CD14-positive monocyte (primary cell): ENCODE data around the gene ANKRD9. TPM values are rescaled to one million over a fixed set of nuclear protein-coding genes. Genes with fewer than 3 reads are reported as not detected.

ENCODE experiments used
- DNase-seq, 3 donors: peaks; one replicate each; pipeline ENCODE4 v3.0.0-alpha.2; 2011 to 2022
- H2AFZ ChIP-seq: 2 replicates; pipeline ENCODE4 v1.6.0; 2012; ENCODE audit warnings: mild to moderate bottlenecking, low read depth, low read length, inconsistent platforms; ENCODE audit not compliant: insufficient read depth, poor library complexity, severe bottlenecking
- H3K27ac ChIP-seq, 2 donors: 1 replicate in 1 of 2; 2 replicates in 1 of 2; pipeline ENCODE4 v1.5.1; 2012 to 2013; ENCODE audit warnings: low read length in 2 of 2, control low read depth in 1 of 2, inconsistent platforms in 1 of 2, low read depth in 1 of 2, mild to moderate bottlenecking in 1 of 2
- H3K27me3 ChIP-seq, 2 donors: one replicate each; pipeline versions ENCODE4 v1.6.0 to v1.6.1; 2011 to 2013; ENCODE audit warnings: low read length in 2 of 2; ENCODE audit not compliant: control insufficient read depth in 2 of 2, insufficient read depth in 2 of 2
- H3K36me3 ChIP-seq, 2 donors: replicated peaks in 1 of 2; 1 replicate in 1 of 2; 2 replicates in 1 of 2; pipeline versions ENCODE4 v1.5.1 to v1.6.1; 2012 to 2013; ENCODE audit warnings: low read length in 2 of 2, control low read depth in 1 of 2, inconsistent platforms in 1 of 2, mild to moderate bottlenecking in 1 of 2; ENCODE audit not compliant: insufficient read depth in 2 of 2, control insufficient read depth in 1 of 2
- H3K4me1 ChIP-seq, 2 donors: 1 replicate in 1 of 2; 2 replicates in 1 of 2; pipeline versions ENCODE4 v1.5.1 to v1.6.1; 2012 to 2013; ENCODE audit warnings: low read length in 2 of 2, control low read depth in 1 of 2, inconsistent platforms in 1 of 2, mild to moderate bottlenecking in 1 of 2, moderate library complexity in 1 of 2; ENCODE audit not compliant: insufficient read depth in 2 of 2, control insufficient read depth in 1 of 2
- H3K4me2 ChIP-seq: replicated peaks from 2 replicates; pipeline ENCODE3; 2012; ENCODE audit warnings: low read length, moderate library complexity, mild to moderate bottlenecking; ENCODE audit not compliant: poor library complexity, severe bottlenecking; ENCODE audit errors: extremely low read depth
- H3K4me3 ChIP-seq, 3 experiments: fragments of 200-600 bp in 1 of 3; sonication (generic) in 1 of 3; replicated peaks in 1 of 3; 1 replicate in 2 of 3; 2 replicates in 1 of 3; pipeline ENCODE4 v1.5.1; 2011 to 2013; ENCODE audit warnings: low read length in 3 of 3, mild to moderate bottlenecking in 3 of 3, control low read depth in 2 of 3, low read depth in 2 of 3, inconsistent platforms in 1 of 3, moderate library complexity in 1 of 3
- H3K79me2 ChIP-seq: 2 replicates; pipeline ENCODE4 v1.6.0; 2012; ENCODE audit warnings: mild to moderate bottlenecking, control low read depth, inconsistent platforms, low read length, moderate library complexity; ENCODE audit not compliant: insufficient read depth
- H3K9ac ChIP-seq: 2 replicates; pipeline ENCODE4 v1.6.0; 2017; ENCODE audit warnings: low read length, mild to moderate bottlenecking; ENCODE audit not compliant: insufficient read depth, poor library complexity, severe bottlenecking
- H3K9me3 ChIP-seq, 2 donors: replicated peaks in 1 of 2; 1 replicate in 1 of 2; 2 replicates in 1 of 2; pipeline versions ENCODE4 v1.5.1 to v1.6.1; 2012 to 2013; ENCODE audit warnings: low read length in 2 of 2, control low read depth in 1 of 2; ENCODE audit not compliant: control insufficient read depth in 1 of 2, insufficient read depth in 1 of 2
- H4K20me1 ChIP-seq: 2 replicates; pipeline ENCODE4 v1.6.0; 2012; ENCODE audit warnings: mild to moderate bottlenecking, low read length, control low read depth, moderate library complexity; ENCODE audit not compliant: insufficient read depth
- H3K27ac Mint-ChIP-seq, 7 donors: one replicate each; pipeline ENCODE4 v1.8.0; 2020; ENCODE audit warnings: mild to moderate bottlenecking in 7 of 7, mixed read lengths in 7 of 7, moderate library complexity in 6 of 7, inconsistent platforms in 2 of 7
- H3K27me3 Mint-ChIP-seq, 3 donors: one replicate each; pipeline ENCODE4 v1.8.0; 2021 to 2022; ENCODE audit warnings: low read depth in 3 of 3, mild to moderate bottlenecking in 3 of 3, mixed read lengths in 3 of 3, moderate library complexity in 3 of 3, inconsistent platforms in 1 of 3
- H3K36me3 Mint-ChIP-seq, 2 donors: one replicate each; pipeline ENCODE4 v1.8.0; 2020; ENCODE audit warnings: mixed read lengths in 2 of 2, inconsistent platforms in 1 of 2, mild to moderate bottlenecking in 1 of 2
- H3K4me1 Mint-ChIP-seq: one replicate; pipeline ENCODE4 v1.8.0; 2020; ENCODE audit warnings: mild to moderate bottlenecking, mixed read lengths
- H3K4me3 Mint-ChIP-seq, 2 donors: one replicate each; pipeline ENCODE4 v1.8.0; 2020; ENCODE audit warnings: mild to moderate bottlenecking in 2 of 2, mixed read lengths in 2 of 2, moderate library complexity in 1 of 2
- H3K9me3 Mint-ChIP-seq, 7 donors: one replicate each; pipeline ENCODE4 v1.8.0; 2020 to 2022; ENCODE audit warnings: mixed read lengths in 7 of 7, mild to moderate bottlenecking in 6 of 7, moderate library complexity in 6 of 7, inconsistent platforms in 2 of 7
- CTCF ChIP-seq: fragments of 200-600 bp; IDR thresholded peaks from one replicate; pipeline ENCODE4 v1.8.0; 2022; ENCODE audit warnings: antibody characterized with exemption, mild to moderate bottlenecking
- WGBS: methylation state at CpG from one replicate; pipeline ENCODE4 v1.1.5; 2013; ENCODE audit warnings: missing lambda C conversion rate; ENCODE audit not compliant: insufficient coverage; 5-methylcytosine and 5-hydroxymethylcytosine counted together
- intact Hi-C, 2 donors: fragments of 100-400 bp; cut with micrococcal nuclease; formaldehyde crosslinking; loops; one replicate each; pipeline versions ENCODE4 v1.15.0 to v1.15.1; 2023
- polyA plus RNA-seq, 3 donors: library from polyadenylated mRNA; depleted of rRNA in 1 of 3; unstranded in 2 of 3; stranded (reverse) in 1 of 3; fragments of 300-500 nt in 2 of 3; fragments of >200 nt in 1 of 3; fragmentation: Illumina TruSeq in 2 of 3; gene quantifications; 1 replicate in 2 of 3; 2 replicates in 1 of 3; pipeline ENCODE4 v1.2.3, GENCODE V29; 2012 to 2021

Gene ANKRD9
- polyA plus RNA-seq, 3 donors: 0.43 to 10.8 (median 0.83) TPM

GRCh38 chr14:102525929-102526497 lies 16.4 kb upstream of the ANKRD9 start:
- intact Hi-C loops: loop anchor here (2.0 to 5.0 kb wide), 4 partner anchors 36 to 67 kb away; partner anchors contain the start of gene RCOR1 (in 2 of the 2)
- Histone ChIP-seq H3K36me3 (no peaks in the 10 kb centered on the region), H3K79me2 (no peaks in the 10 kb centered on the region), H3K4me3 (peak overlapping the region in 1 of 3 experiments; percentile 79), H2AFZ (no peak overlapping the region), H3K27ac (peak overlapping the region in 1 of 2 donors; percentile 90), H3K9ac (peak overlapping the region; percentile 58), H3K9me3 (no peaks in the 10 kb centered on the region), H3K4me2 (peak overlapping the region; percentile 78), H3K4me1 (peaks cover 62 to 83% of the 10 kb centered on the region in 2 donors), H4K20me1 (no peaks in the 10 kb centered on the region), H3K27me3 (no peaks in the 10 kb centered on the region)
- Mint-ChIP-seq H3K4me1 (peaks cover 61% of the 10 kb centered on the region), H3K27me3 (peaks cover 3 to 10% (median 9%) of the 10 kb centered on the region in 3 donors), H3K9me3 (peaks cover 0 to 5% (median 0%) of the 10 kb centered on the region in 7 donors), H3K27ac (peak overlapping the region; percentile 69 to 96 (median 90)), H3K4me3 (peak overlapping the region; percentile 44 to 48), H3K36me3 (no peaks in the 10 kb centered on the region)
- WGBS: 93% methylated on average over 9 of the region's 12 CpGs
- no peak for TF ChIP-seq CTCF
- DNase-seq: peak; percentile 22 to 50 (median 30)

- Histone ChIP-seq H3K4me2 (peak overlapping the region; percentile 78), H2AFZ (peak overlapping the region; percentile 74), H3K9me3 (no peaks in the 10 kb centered on the region), H3K36me3 (no peaks in the 10 kb centered on the region), H3K4me1 (peaks cover 55 to 76% of the 10 kb centered on the region in 2 donors), H3K27me3 (no peaks in the 10 kb centered on the region), H3K27ac (peak overlapping the region; percentile 76 to 90), H3K79me2 (no peaks in the 10 kb centered on the region), H3K9ac (peak overlapping the region; percentile 58), H4K20me1 (no peaks in the 10 kb centered on the region), H3K4me3 (peak overlapping the region; percentile 44 to 79 (median 51))
- no peak for TF ChIP-seq CTCF
- DNase-seq: peak; percentile 39 to 51 (median 49)
- WGBS: 0% methylated on average over 6 of the region's 11 CpGs
- H3K27ac Mint-ChIP-seq: peak overlapping the region; percentile 83 to 96 (median 92)
- peaks cover 3 to 13% (median 13%) of the 10 kb centered on the region in 3 donors for H3K27me3 Mint-ChIP-seq
- no peaks in the 10 kb centered on the region for H3K36me3 Mint-ChIP-seq
- H3K4me3 Mint-ChIP-seq: peak overlapping the region; percentile 79 to 91
- intact Hi-C loops: loop anchor here (2.0 to 5.0 kb wide), 4 partner anchors 37 to 67 kb away; partner anchors contain the start of gene RCOR1 (in 2 of the 2)
- H3K4me1 Mint-ChIP-seq: peaks cover 55% of the 10 kb centered on the region
- H3K9me3 Mint-ChIP-seq: peaks cover 0 to 5% (median 0%) of the 10 kb centered on the region in 7 donors
These were observed 15.8 kb upstream of the ANKRD9 start for GRCh38 chr14:102525219-102525928.
